IMR-90 (cell line): Measurements from ENCODE around the gene MGAT5.

Source experiments
- BHLHE40 ChIP-seq: fragments of 150-350 bp; IDR thresholded peaks from 2 replicates; pipeline ENCODE4 v1.6.1; 2016; ENCODE audit warnings: mild to moderate bottlenecking, low read depth, low read length
- MXI1 ChIP-seq: IDR thresholded peaks from 2 replicates; pipeline ENCODE4 v1.6.1; 2012; ENCODE audit warnings: low read depth, mild to moderate bottlenecking, low read length, moderate library complexity, borderline replicate concordance
- POLR2A ChIP-seq: IDR thresholded peaks from 2 replicates; pipeline ENCODE4 v1.6.1; 2012; ENCODE audit warnings: mild to moderate bottlenecking, low read depth, low read length
- RAD21 ChIP-seq: IDR thresholded peaks from 2 replicates; pipeline ENCODE4 v1.6.1; 2012; ENCODE audit warnings: low read length, improper control_type of control experiment
- RFX5 ChIP-seq: IDR thresholded peaks from 2 replicates; pipeline ENCODE4 v1.8.0; 2012; ENCODE audit warnings: low read depth, mild to moderate bottlenecking, low read length, moderate library complexity
- TF ChIP-seq, protein P1 (sequence below): conservative IDR thresholded peaks from 2 replicates; pipeline ENCODE4 v1.5.1; 2012; ENCODE audit warnings: mild to moderate bottlenecking, low read depth, low read length, improper control_type of control experiment

DNA sequence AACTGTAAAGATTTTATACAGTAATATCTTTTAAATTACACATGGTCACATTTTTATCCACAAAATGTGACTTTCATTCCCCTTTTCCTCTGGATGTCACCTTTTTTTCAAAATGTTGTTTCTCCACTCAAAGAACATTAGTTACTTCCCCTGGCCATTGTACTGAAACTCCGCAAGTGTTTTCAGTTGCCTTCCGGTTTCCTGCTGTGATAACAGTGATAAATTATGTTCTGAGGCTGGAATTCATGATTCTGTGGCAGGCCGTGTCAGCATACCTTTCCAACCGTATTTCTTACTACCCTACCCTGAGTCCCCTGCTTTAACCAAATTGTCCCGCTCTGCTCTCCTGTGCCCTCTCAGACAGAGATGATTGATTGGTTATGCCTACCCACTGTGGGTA, 53.5 kb downstream of the MGAT5 start:
- TF ChIP-seq, protein P1, sequence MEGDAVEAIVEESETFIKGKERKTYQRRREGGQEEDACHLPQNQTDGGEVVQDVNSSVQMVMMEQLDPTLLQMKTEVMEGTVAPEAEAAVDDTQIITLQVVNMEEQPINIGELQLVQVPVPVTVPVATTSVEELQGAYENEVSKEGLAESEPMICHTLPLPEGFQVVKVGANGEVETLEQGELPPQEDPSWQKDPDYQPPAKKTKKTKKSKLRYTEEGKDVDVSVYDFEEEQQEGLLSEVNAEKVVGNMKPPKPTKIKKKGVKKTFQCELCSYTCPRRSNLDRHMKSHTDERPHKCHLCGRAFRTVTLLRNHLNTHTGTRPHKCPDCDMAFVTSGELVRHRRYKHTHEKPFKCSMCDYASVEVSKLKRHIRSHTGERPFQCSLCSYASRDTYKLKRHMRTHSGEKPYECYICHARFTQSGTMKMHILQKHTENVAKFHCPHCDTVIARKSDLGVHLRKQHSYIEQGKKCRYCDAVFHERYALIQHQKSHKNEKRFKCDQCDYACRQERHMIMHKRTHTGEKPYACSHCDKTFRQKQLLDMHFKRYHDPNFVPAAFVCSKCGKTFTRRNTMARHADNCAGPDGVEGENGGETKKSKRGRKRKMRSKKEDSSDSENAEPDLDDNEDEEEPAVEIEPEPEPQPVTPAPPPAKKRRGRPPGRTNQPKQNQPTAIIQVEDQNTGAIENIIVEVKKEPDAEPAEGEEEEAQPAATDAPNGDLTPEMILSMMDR, result no peak
- no peak for TF ChIP-seq MXI1
- TF ChIP-seq RFX5, result no peak
- TF ChIP-seq RAD21, result no peak
- no peak for TF ChIP-seq POLR2A
- no peak for TF ChIP-seq BHLHE40
